Activated CD4-positive, alpha-beta T cell treated with anti-CD3 and anti-CD28 coated beads, Interleukin-2, amount 50 U/mL, for 16 hours (primary cell): ENCODE results near the gene TYSND1.
"Not testable (repeated sequence)": the region's sequence is repeated elsewhere in the genome, so short reads cannot be mapped to it uniquely, and the experiment has no call there.

Experiments used
- DNase-seq: peaks from one replicate; pipeline ENCODE4 v3.0.0-alpha.2; 2020

The TYSND1 gene

GRCh38 chr10:70146489-70147258, at the start of gene TYSND1:
Gene TYSND1 (minus strand): TSS chr10:70146700. CDS start chr10:70146586, 114 bp downstream.
- peak; percentile 97 for DNase-seq

DNA sequence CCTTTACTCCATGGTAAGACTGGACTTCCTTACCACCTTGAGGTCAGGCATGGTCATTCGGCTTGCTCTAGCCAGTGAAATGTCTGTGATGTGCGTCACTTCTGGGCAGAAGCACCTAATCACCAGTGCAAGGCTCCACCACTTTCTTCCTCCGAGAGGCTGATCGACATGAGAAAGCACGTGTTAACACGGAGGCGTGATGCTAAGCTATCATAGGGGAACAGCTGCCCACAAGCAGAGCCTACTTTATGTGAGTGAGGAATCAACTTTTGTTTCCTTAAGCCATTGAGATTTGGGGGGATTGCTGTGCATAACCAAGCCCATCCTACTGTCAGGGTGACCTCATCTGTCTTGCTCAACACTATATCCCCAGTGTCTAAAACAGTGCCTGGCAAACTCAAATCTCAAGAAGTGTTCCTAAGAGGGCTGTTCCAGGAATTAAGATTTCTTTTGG, 46.9 kb upstream of the TYSND1 start:
- DNase-seq = no peak

GRCh38 chr10:70192326-70192968, 45.9 kb upstream of the TYSND1 start:
- no peak for DNase-seq

DNA sequence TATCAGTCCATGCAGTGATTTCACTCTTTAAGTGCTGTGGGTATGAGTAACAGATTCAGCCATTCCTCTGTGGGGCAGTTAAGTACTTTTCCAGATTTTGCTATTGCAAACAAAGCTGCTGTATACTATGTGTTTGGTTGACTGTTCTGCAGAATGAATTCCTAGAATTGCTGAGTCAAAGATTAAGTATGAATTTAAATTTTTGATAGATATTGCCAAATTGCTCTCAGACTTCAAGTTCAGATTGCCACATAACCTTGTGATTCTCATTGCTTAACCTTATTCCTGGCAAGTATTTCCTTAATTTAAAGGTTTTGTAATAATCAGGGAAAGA, 45.4 kb upstream of the TYSND1 start:
- no peak for DNase-seq

DNA sequence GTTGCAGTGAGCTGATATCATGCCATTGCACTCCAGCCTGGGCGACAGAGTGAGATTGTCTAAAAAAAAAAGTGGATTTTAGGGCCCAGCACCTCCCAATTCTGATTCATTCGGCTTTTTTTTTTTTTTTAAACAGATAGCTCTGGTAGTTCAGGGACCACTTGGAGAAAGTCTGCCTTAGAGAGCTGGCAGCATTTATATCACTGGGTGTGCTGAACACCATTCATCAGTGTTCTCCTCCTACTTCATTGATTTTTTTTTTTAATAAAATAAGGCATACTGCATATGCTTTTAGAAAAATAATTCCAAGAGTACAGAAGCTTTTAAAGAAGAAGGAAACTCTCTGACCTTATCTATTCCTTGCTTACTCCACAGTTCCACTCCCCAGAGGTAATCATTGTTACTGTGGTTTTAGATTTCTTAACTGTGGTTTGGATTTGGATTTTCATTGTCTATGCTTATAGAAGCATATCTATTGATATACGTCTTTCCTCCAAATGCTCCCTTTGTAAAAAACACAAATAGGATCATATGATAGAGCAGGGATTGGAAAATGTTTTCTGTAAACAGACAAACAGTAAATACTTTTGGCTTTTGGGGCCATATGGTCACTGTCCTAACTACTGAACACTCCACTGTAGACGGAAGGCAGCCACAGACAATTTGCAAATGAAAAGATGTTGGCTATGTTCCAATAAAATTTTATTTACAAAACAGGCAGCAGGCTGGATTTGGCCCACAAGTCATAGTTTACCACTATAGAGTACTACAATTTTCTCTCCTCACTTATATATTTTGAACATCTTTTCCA, 44.9 kb upstream of the TYSND1 start:
- DNase-seq = no peak

- DNase-seq = no peak
Observed at GRCh38 chr10:70190581-70190980, 44.1 kb upstream of the TYSND1 start.

DNA sequence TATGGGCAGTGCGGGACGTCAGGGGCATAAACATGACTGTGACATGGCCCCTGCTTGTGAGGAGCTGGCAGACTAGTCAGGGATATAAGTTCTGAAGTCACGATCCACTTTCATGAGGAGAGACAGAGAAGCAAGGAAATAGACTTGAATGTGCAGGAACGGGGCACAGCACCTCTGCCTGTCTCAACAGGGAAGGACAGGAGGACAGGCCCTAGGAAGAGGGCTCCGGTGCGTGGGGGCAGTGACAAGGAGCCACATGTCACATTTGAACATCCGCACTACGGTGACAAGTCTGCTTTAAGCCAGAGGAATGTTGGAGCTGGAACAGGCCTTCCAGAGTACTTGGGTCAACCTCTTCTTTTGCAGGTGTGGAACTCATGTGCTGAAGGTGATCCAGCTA, 43.6 kb upstream of the TYSND1 start:
- no peak for DNase-seq

DNA sequence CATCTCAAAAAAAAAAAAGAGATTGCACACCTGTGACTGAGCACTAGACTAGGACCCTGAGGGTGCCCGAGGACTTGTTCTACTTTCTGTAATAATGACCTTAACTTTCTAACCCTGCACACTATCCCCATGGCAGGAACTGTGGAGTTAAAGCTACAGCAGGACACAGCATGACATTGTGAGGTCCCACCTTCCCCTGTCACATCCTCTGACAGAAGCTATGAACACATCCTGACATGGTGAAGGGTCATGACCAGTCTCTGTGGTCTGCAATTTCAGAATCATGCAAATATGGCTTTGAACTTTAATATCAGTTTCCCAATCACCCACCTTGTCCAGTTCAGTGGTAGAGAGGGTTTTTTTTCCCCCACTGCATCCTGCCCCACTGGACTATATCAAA, 42.3 kb upstream of the TYSND1 start:
- no peak for DNase-seq

DNA sequence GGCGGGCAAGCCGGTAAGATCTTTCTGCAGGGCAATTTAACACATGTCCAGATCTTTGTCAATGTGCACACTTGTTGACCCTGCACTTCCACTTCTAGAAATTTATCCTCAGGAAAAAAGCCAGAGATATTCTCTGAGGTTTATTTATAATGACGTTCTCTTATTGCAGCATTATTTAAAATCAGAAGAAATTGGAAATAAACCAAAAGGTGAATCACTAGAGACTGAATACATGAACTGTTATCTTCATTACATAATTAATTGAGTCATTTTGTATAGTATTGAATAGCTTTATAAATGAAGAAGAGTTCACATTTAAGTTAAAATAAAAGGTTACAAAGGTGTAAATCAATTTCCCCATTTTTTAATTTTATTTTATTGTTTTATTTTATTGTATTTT, 40.1 kb upstream of the TYSND1 start:
- no peak for DNase-seq

GRCh38 chr10:70186090-70186489, 39.6 kb upstream of the TYSND1 start:
- no peak for DNase-seq

DNA sequence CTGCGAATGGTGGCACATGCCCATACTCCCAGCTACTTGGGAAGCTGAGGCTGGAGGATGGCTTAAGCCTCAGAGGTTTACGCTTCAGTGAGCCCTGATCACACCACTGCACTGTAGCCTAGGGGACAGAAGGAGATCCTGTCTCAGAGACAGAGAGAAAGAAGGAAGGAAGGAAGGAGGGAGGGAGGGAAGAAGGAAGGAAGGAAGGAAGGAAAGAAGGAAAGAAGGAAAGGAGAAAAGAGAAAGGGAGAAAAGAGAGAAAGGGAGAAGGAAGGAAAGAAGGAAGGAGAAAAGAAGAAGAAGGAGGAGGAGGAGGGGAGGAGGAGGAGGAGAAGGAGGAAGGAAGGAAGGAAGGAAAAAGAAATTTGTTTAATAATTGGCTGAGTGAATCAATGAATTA, 36.8 kb upstream of the TYSND1 start:
- DNase-seq = no peak

- not testable (repeated sequence) for DNase-seq
Observed at GRCh38 chr10:70179209-70179608, 32.7 kb upstream of the TYSND1 start.

GRCh38 chr10:70178139-70178725, 31.7 kb upstream of the TYSND1 start:
- DNase-seq = no peak

DNA sequence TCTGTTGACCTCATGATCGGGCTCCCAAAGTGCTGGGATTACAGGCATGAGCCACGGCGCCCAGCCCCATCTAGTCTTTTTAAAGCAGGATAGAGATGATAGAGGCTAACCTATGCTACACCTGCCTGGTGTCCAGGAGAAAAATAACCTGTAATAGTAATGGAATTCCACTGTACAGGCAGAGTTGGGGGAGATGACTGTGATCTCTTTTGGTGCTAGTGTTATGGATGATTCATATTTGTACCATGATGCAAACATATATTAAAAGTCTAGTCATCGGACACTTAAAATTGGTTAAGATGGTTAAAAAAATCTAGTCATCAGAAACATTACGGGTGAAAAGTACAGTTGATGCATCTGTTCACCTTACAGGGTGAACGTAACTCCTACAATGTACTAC, 29.9 kb upstream of the TYSND1 start:
- no peak for DNase-seq

DNA sequence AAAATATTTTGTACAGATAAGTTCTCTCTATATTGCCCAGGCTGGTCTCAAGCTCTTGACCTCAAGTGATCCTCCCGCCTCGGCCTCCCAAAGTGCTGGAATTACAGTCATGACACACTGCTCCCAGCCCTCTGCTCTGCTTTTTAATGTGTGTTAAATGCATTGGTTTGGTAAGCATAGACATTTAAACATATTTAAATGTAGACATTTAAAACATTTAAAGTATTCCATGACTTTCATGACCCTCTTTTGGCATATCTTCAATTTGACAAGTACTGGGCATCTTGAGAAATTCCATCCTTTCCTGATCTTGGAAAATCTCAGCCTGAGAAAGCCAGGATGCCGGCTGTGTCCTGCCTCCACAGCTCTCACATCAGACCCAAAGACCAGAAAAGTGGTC, 29.0 kb upstream of the TYSND1 start:
- DNase-seq = no peak

DNA sequence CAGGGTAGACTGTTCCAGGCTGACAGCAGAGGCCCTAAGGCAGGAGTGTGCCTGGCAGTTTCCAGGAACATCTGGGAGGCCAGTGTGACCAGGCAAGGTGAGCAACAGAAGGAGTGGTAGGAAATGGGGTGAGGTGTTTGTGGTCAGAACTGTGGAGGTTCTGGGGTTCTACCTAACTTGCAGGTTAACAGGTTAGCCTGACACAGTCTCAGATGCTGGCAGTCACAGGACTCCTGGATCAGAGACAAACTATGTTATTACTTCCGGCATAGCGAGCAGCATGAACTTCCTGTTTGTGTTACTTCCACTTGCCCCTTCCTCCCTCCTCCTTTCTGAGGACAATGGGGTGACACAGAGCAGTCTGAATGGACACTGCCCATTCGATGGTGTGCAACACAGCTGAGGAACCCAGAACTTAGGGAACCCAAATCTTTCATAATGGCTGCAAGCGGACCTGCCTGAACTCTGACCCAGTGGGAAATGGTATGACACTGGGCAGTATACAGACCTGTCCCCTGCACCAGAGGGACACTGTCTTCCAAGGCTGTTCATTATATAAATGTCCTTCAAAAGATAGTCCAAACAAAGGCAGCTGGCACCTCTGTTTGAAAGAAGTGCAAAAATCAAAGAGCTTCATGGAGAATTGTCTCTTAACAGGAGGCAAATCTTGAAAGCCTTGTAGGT, 27.7 kb upstream of the TYSND1 start:
- DNase-seq = peak; percentile 45

DNA sequence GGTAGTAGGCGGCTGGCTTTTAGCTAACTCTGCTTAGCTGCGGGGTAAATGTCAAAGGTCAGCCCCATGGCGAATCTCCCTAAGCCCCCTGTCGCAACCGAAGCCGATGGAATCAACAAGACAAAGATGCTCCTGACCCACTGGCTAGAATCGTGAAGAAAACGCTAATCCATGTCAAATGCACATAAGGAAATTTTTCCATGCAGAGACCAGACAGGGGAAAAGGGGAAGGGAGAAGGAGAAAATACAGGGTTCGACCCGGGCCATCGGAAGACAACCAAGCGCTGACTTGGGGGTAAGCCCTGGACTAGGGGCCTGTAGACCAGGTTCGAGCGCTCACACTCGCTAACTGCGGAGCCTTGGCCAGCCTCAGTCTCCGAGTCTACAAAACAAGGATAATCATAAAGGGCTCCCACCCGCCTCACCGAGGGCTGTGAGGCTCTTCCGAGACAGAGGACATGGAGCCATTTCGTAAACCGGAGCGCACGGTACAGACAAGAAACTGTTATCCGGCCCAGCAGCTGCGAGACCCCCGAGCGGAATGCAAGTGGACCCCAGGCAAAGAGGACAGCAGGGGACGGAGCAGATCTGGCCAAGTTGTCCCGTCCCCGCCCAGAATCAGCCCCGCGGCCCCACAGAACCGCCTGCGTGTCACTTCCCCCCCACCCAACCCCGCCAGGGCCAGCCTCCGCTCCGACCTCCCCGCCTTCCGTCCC, 23.3 kb upstream of the TYSND1 start:
- DNase-seq = no peak

DNA sequence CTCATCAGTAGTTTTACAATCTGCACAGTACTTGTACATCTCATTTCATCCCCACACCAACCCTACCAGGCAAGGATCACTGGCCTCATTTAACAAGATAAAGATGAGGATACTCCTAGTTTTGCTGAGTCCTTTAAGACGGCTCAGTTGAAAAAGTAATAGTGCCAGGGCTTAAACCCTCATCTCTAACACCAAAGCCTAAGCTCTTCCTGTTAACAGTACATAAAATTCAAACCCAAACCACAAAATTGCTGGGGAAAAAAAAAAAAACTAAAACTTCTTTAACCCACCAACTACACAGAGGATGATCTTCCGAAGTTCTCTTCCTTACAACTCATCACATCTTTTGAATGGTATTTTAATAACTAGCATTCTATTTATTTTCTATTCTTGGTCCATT, 22.5 kb upstream of the TYSND1 start:
- DNase-seq = no peak

- no peak for DNase-seq
Observed at GRCh38 chr10:70167246-70167645, 20.7 kb upstream of the TYSND1 start.

DNA sequence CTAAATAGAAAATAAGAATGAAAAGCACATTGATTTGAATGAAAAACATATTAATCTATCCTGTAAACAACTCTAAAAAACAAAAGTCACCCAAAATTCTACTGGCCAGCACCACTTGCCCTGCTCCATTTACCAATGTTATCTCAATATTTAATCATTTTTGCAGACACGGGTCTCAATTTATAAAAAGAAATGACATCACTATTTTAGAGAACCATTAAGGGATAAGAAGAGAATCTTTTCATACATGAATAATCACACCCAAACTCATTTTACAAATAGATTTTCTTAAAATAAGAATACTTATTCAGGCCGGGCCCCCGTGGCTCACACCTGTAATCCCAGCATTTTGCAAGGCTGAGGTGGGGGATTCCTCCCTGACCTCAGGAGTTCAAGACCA, 19.9 kb upstream of the TYSND1 start:
- no peak for DNase-seq

DNA sequence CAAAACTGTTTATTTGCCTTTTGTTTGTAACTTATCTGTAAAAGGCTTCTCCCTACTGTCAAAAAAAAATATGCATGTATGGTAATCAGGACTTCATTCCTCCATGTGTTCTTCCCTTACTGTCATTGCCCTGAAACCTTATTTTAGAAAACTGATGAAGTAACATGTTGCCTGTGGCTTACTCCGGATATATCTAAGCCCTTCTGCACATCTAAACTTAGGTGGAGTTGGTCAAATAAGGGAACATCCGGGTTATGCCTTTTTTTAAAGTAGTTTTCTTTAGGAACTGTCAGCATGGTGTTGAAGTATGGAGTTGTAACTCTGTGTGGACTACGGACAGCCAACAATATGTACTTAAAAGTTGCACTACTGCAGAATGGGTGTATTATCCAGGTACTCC, 17.7 kb upstream of the TYSND1 start:
- DNase-seq = no peak

DNA sequence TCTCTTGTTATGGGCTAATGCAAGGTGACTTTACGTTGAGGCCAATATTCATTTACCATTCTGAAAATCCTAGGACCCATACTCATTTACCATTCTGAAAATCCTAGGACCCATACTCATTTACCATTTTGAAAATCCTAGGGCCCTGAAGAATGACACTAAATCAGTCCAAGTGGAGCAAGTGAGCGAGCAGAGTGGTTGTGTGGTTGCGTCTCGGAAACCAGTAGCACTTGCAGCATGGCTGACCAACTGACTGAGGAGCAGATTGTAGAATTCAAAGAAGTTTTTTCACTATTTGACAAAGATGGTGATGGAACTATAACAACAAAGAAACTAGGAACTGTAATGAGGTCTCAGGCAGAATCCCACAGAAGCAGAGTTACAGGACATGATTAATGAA, 16.9 kb upstream of the TYSND1 start:
- DNase-seq = no peak
